Lower leg skin (tissue), 3 donors: ENCODE data around the gene TSR3.

Source experiments
- POLR2A ChIP-seq, 2 donors: fragments of 450-650 bp; IDR thresholded peaks; one replicate each; pipeline ENCODE4 v1.6.1; 2016 to 2017; ENCODE audit warnings: antibody characterized with exemption in 2 of 2, mild to moderate bottlenecking in 1 of 2, moderate library complexity in 1 of 2
- TF ChIP-seq, protein P1 (sequence below), 3 donors: fragments of 450-650 bp; IDR thresholded peaks; one replicate each; pipeline ENCODE4 v1.5.1; 2016; ENCODE audit warnings: antibody characterized with exemption in 3 of 3, mild to moderate bottlenecking in 3 of 3, moderate library complexity in 2 of 3

DNA sequence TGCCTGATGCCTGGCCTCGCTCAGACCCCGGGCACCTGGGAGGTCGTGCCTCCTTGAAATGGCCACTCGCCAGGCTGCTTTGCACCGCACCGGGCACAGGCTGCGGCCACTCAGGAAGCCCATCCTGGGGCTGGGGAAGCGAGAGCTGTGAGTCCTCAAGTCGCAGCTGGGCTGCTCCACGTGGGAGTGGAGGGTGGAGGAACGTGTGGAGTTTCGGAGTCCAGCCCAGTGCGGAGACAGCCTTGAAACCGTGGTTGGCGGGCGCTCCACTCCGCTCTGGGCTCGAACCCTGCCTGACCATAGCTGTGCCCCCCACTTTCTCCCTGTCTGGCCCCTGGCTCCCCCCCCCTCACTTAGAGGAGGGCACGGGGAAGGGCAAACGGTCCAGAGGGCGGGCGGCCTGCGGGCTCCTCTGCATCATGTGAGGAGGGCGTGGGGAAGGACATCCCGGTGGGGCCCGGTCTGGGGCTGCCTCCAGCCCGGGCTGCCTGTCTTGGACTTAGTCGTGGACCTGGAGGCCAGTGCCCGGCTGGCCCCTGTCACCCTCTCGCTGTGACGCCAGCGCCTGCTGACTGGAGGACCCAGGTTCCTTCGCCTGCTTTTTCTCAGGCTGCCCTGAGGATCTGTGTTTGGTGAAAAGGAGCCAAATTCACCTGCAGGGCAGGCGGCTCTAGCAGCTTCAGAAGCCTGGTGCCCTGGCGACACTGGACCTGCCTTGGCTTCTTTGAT lies 39.8 kb downstream of the TSR3 start:
- TF ChIP-seq, protein P1, sequence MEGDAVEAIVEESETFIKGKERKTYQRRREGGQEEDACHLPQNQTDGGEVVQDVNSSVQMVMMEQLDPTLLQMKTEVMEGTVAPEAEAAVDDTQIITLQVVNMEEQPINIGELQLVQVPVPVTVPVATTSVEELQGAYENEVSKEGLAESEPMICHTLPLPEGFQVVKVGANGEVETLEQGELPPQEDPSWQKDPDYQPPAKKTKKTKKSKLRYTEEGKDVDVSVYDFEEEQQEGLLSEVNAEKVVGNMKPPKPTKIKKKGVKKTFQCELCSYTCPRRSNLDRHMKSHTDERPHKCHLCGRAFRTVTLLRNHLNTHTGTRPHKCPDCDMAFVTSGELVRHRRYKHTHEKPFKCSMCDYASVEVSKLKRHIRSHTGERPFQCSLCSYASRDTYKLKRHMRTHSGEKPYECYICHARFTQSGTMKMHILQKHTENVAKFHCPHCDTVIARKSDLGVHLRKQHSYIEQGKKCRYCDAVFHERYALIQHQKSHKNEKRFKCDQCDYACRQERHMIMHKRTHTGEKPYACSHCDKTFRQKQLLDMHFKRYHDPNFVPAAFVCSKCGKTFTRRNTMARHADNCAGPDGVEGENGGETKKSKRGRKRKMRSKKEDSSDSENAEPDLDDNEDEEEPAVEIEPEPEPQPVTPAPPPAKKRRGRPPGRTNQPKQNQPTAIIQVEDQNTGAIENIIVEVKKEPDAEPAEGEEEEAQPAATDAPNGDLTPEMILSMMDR (IDR thresholded peaks at IDR 0.05), result no peak
- no peak for TF ChIP-seq POLR2A (IDR thresholded peaks at IDR 0.05)
